C1 segment of cervical spinal cord (tissue), 14 donors: ENCODE measurements around the gene SEC16A.

Source experiments
- DNase-seq, 14 donors: peaks; one replicate each; lab custom pipeline; 2025; lab: John Stamatoyannopoulos, UW

SEC16A gene

DNA sequence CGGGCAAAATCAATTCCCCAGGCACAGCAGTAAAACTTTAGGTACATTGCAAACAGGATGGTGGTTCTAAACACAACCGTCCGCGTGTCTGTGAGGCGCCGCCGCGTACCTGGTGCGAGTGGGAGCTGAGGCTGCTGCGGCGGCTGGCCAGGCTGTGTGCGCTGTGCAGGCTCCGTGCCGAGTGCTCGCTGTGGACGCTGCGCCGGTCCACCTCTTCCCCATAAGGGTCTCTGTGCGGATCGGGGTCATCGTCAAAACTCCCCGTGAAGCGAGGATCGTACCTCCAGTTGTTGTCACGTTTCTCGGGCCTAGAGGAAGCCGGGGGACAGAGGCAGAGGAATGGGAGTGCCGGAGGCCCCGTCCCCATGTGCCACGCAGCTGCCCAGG lies 16.7 kb downstream of the SEC16A start:
- no peak for DNase-seq

DNA sequence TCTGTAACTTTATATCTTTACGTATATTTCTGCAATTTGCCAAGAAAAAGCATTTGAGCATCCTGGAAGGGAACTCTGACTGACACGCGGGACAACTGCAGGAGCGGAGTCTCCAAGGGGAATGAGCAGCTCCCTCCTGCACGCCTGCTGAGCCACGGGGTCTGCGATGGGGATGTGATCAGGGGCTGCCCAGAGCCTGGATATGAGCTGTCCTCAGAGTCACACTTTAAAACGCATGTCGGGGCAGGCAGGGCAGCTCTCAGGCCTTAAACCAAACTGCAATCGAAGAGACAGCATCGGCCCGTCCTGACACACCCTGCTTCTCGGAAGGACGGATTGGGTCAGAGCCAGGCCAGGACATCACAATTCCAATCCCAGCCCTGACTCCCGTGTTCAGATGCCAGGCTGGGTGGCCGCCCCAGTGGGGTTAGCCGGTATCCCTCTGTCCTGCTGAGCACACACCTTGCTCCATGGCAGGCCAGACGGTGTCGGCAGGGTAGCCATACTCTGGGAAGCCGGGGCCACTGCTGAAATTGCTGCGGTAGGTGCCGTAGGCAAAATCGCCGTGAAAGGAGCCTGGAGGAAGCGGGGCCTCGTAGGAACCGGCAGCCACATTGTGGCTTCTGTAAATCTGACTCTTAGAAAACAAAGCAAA lies 17.2 kb downstream of the SEC16A start:
- DNase-seq, result no peak

DNA sequence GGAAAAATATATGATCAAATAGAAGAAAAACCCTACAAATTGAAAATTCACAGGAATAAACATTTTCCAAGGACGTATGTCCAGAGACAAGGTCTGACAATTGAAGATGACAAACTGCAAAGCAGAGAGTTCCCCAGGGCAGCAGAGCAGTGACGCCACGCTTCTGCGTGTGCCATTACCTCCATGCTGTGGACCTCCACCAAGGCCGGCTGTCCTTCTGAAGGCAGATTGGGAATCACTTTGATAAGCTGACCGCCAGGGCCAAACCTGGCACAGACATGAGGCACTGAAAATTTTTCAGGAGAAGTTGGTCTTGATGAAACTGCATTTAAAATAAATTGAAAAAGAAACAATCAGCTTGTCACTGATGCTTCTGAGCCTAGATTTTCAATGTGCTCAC lies 18.6 kb downstream of the SEC16A start:
- DNase-seq, result no peak

DNA sequence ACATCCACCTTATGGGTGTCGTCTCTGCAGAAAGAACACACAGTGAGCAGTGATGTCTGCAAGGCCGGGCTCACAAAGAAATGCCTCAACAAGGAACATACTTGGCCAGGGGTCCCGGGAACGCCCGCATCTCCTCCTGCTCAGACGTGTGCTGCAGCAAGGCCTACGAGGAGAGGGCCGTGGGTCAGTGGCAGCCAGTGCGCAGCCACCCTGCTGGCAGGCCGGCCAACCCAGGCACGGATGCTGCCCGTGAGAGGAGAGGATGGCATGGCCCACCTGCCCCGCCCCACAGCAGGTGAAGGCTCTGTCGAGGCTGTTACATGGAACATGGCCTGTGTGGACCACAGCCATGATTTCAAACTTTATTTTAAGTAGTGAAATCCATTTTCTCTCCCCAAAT lies 19.3 kb downstream of the SEC16A start:
- no peak for DNase-seq

DNA sequence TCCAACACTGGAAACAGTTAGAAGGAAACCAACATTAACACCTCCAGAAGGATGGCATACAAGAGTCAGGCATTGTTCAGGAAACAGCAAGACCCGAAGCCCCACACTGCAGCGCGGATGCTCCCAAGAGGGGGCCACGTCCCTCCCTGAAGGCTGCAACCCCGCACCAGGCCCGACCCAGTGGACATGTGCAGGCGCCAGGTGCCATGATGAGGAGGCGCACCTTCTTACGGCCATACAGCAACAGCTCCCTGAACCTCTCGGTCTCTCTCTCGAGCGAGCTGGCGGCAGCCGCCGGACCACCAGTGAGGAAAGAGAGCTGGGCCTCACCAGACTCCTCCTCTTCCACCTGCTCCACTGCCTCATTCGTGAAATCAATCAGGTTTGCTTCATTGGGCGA lies 20.2 kb downstream of the SEC16A start:
- DNase-seq, result no peak

DNA sequence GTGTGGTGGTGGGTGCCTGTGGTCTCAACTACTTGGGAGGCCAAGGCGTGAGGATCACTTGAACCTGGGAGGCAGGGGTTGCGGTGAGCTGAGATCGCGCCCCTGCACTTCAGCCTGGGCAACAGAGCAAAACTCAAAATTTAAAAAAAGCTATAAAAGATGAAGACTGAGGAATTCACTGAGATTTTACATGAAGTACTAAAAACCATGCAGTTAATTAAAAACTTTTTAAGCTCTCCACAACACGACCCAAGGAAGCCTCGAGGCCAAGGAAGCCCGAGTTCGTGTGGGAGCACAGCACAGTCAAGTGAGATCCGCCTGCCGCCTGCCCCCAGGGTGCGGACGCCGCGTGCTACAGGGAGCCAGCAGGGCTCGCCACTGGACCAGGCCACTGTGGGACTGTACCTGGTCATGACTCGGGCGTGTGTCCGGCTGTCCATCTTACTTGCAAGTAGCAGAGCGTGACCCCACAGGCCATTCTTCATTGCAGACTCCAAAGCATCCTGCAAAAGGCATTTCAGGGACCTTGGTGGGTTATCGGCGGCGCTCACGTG lies 22.0 kb downstream of the SEC16A start:
- DNase-seq, result no peak

DNA sequence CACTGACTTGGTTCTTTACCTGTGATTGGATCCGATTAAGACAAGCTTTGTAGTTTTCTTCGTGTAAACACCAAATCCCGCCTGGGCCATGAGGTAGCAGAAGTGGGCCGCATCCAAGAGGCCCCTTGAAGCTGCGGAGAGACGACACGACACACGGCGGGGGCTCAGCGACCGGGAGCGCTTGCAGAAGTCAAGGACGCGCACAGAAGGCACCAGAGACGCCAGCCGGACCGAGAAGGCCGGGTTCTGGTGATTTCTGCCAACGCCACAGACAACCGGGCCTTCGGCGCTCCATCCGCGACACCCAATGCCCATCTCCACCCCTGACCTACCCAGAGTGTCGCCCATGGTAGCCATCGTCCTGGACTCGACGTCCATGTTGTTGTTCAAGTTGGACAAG lies 23.4 kb downstream of the SEC16A start:
- no peak for DNase-seq

DNA sequence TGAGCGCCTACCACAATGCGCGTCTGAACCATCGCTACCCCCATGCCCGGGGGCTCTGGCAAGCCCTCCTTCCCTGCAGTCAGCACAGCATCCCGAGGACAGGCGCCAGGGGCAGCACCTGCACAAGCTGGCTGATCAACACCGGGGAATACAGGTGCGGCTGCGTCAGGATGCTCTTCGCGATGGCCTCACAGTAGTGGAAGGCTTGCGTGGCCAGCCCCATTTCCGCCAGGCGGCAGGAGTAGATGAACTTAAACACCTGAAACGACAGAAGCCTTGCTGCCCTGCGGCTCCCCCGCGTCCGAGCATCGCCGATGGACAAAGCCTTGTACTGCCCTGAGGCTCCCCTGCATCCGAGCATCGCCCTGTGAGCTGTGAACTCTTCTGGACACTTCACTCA lies 25.5 kb downstream of the SEC16A start:
- no peak for DNase-seq

DNA sequence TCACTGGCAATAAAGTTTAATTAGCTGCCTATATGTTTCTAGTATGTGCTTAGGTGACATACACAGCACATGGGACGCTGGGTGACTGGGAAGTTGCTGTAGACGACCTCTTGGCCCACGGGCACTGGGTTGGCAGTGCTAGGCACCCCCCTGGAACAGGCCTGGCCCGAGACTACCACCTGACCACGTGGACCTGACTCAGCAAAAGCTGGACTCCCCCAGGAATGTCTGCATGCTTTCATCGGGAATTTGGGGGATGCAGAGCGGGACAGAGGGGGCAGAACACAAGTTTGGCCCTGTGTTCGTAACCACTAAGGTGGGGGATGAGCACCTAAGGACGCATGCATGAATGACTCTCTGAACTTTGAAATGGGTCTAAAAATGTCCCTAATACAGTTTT lies 26.6 kb downstream of the SEC16A start:
- no peak for DNase-seq

DNA sequence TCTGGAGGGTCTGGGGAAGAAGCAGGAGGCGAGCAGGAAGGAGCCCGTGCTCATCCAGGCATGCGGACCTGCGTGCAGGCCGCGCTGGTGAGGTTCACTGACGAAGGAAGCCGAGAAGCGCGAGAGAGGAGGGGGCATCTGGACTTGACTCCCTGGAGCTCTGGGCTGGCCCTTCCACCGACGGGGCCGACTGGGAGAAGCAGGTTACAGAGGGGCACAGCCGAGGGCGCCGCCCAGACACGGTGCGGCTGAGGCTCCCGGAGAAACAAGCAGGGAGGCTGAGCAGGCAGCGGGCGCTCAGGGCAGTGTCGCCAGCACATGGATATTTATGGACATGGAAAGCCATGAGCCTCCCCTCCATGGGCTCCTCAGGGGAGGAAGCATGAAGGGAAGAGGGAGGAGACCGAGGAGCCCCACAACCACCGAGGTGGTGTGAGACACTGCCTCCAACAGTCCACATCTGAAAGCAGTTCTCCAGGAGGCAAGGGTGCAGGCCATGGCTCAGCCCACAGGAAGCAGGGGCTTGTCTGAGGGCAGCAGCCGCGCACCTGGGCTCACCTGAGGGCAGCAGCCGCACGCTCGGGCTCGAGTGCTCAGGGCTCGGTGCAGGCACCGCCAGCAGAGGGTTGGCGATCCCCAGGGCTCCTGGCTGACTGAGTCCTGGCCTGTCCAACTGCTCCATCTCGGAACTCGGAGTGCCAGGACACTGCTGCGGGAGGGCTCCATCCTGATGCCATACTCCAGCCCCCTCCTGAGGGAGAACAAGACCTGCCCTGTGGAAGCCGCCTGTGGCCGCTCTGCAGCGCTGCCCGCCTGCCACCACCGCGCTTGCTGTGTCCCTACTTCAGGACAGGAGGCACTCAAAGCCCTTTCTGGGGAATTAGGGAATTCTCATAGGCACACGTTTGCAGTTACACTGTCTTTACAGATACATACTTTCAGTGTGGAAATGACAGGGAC lies 27.5 kb downstream of the SEC16A start:
- no peak for DNase-seq

DNA sequence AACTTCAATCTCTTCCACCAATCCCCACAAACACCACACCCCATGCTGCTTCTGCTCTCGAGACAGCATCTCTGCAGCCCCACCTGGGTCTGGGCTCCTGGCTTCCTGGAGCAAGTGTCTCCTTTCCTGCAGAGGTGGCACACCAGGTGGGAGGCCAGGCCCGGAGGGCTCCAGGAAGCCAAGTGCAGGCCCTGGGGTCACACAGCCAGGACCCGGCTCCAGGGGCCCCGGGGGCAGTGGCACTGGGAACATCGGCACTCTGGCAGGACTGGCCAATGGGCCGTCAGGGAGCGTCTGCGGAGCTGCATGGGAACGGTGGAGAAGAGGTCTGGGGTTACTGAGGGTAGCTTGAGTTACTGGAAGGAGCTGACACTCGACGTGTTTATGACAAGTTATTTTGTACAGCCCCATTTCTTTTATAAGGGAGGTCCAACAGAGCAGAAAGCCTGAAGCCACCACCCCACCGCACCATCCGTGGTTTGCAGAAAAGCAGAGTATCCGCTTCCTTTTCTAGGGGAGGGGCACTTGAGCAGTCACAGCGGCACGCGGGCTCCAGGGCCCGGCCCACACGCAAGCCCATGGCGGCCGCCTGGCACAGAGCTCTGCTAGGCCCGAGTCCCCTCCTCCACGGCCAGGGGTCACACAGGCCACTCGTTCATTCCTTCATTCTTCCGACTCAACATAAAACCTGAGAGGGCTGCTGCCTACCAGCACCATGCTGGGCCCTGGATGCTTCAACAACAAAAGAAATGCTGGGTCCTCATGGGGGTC lies 28.6 kb downstream of the SEC16A start:
- no peak for DNase-seq

DNA sequence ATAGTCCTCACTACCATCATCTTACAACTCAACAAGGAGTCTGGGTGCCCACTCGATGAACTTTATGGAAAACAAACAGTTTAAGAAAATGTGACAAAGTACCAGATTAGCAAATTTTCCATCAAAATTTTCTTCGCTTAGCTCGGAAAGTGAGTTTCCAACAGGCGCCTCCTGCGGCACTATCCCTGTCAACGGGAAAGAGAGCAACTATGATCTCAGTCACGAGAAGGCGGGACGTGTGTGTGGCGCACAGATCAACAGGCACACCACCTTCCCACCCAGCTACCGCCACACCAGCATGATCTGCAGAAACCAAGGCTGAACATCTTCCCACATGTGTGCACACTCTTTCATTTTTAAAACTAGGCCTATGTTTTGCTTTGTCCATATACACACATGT lies 29.5 kb downstream of the SEC16A start:
- DNase-seq, result no peak

DNA sequence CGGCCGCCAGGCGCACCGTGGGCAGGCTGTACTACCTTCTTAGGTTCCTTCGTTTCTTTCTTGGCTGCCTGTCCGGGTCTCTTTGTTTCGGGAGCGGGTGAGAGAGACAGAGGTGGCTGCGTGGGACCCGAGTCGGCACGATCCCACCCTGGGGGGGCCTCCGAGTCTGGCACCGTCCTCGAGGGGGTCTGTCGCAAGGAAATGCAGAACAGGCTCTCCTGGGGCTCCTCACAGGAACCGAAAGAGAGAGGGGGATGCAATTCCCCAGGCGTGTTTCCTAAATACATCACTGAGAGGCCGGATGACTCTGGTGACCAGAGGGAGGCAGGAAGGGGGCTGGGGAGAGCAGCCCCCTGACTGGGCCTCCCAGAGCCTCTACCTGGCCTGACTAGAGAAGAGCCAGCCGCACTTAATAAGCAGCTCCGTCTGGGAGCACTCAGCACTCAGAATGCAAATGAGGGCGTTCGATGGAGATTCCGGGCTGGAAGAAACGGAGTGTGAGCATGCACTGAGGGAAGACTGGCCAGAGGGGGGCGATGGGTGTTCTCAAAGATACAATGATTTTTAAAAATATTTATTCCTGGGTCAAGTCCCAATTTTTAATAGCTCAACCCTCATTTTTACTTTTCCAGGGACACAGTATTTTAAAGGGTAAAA lies 31.5 kb downstream of the SEC16A start:
- DNase-seq, result no peak

DNA sequence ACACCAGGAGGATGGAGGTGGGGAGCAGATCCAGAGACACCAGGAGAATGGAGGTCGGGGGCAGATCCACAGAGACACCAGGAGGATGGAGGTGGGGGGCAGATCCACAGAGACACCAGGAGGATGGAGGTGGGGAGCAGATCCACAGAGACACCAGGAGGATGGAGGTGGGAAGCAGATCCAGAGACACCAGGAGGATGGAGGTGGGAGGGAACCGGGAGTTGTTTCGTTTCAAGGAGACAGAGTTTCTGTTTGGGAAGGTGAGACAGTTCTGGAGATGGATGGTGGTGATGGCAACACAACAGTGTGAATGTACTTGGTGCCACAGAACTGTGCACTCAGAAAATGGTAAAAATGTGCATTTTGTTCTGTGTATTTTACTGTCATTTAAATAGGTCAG lies 34.2 kb downstream of the SEC16A start:
- DNase-seq, result no peak

DNA sequence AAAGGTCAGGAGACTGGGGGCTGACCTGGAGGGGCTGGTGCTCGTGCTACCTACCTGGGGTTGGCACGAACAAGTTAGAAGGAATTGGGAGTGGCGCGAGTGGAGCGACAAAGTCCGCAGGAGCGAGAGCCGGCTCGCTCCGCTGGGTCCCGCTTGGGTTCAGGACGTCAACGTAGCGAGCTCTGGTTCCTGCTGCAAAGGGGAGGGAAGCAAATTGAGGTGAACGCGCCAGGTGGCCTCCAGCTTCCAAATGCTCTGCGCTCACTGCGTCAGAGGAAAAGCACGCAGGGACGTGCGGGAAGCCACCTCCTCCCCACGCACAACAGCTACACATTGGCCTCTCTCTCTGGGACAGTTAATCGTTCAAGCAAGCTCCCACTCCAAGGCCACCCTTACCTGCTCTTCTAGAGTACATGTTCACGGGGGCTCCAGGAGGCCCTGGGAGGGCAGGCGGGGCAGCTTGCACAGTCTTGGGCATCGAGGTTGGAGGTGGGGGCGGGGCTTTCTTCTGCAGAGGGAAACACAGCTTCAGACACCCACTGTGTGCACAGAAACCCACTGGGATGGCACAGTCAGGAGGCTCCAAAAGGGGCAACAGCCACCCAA lies 35.6 kb downstream of the SEC16A start:
- DNase-seq, result no peak

DNA sequence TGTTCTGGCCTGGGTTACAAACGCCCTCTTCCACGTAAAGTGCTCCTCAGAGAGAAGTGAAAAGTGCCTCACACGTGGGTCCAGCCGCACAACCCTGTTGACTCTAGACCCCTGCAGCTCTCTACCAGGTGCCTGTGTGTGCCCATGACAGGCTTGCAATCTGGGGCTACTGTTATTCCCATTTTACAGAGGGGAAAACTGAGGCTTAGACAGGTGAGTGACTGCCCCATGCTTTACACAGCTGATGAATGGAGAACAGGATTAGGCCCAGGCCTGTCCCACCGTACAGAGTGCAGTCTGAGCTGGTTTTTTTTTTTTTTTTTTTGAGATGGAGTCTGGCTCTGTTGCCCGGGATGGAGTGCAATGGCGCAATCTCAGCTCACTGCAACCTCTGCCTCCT lies 37.0 kb downstream of the SEC16A start:
- DNase-seq, result no peak

DNA sequence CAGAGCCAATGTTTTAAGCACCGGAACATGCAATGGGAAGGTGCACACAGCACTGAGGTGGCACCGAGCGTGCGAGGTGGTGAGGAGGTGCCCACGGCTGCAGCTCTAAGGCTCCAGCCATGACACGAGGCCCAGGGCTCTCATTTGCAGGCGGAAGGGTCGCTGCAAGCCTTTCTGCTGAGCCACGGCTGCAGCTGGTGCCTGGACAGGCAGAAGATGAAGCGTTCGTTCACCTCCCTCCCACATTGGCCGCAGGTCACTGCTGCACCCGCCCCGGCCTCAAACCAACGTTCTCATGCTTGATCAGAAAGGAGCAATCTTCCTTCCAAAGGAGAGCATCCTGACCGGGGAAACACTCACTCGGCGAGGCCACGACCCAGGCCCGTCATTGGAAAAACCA lies 38.7 kb downstream of the SEC16A start:
- no peak for DNase-seq

DNA sequence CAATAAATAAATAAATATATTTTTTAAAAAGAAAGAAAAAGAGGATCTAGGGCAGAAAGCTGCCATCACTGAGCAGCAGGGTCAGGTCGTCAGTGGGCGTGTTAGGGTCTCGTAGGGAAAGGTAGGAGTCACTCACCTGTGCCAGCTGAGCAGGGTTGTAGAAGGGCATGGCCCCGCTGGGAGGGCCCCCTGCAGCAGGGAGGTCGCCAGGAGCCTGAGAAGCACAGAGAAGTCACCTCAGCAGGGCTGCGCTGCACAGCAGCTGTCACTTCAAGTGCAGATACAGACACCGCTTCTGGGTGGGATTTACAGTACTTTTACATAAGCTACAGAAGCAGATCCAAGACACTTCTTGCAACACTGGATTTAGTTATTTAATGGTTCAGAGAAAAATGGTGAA lies 39.2 kb downstream of the SEC16A start:
- no peak for DNase-seq

DNA sequence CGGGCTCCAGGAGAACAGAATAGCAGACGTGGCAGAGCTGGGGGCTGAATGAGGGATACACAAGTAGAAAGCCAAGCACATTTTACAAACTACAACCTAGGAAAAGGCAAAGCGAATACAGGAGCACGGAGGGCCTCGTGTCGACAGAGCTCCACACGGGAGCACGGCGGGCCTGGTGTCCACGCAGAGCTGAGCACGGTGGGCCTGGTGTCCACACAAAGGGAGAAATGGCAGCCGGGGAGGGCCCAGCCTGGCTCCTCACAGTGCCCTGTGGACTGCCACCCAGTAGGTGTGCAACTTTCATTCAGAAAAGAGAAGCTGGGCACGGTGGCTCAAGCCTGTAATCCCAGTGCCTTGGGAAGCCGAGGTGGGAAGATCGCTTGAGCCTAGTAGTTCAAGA lies 39.8 kb downstream of the SEC16A start:
- DNase-seq, result no peak

DNA sequence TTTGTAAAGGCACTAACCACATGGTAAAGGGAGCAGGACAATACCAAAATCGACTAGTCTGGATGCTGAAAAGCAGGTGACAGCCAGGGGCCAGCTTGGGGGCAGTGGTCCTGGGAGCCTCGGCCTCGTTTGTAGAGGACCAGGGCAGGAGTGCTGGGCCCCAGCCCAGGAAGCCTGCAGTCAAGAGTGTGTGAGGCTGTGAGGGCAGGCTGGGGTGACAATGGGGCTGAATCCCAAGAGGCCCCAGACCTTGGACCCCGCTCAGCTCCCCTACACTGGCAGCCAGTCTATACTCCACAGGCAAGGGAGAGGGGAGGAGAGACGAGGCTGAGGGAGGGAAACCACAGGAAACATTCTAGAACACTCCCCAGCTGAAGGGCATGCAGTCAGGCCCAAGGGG lies 40.6 kb downstream of the SEC16A start:
- no peak for DNase-seq

DNA sequence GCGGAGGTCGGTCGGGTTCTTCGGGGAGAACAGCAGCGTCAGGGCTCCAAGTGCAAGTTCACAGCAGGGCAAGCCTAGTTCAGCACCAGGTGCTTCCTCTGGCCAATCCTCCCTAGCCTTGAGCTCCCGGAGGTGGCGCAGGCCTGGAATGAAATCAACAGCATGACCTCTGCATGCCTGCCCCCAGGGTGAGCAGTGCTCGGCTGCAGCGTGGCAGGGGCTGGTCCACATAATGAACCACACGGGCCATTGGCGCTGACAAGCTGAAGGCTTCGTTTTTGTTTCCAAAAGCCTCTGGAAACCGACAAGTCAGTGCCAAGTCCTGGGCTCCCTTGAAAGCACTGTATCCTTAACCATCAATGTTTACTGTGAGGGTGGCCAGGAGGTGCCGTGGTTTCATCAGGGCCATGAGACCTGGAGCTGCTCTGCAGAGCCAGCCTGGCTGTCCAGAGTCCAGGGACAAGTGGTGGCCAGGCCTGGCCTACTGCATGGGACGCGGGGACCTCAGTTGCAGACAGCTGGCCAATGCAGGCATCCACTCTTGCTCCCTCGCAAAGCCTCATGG lies 41.1 kb downstream of the SEC16A start:
- DNase-seq, result peak in 2 of 14 donors; percentile 14 to 57
